CD8-positive, alpha-beta memory T cell (primary cell): ENCODE data around the gene GGA2. TPM values are rescaled to one million over a fixed set of nuclear protein-coding genes. Genes with fewer than 3 reads are reported as not detected.

Experiments
- CTCF ChIA-PET: fragments of 350-600 bp; sonication (Branson Sonifier 250); formaldehyde crosslinking; loops from one replicate; lab custom pipeline; 2021; ENCODE audit warnings: antibody characterized with exemption; lab: Charles Lee
- POLR2A ChIA-PET: fragments of 350-600 bp; sonication (Branson Sonifier 250); formaldehyde crosslinking; loops from one replicate; lab custom pipeline; 2021; ENCODE audit warnings: antibody characterized with exemption; lab: Charles Lee
- DNase-seq, 5 donors: peaks; one replicate each; pipeline versions ENCODE4 v3.0.0 to v3.0.0-alpha.2; 2020 to 2022; ENCODE audit warnings: mixed read lengths in 1 of 5
- H3K27ac ChIP-seq: one replicate; pipeline ENCODE4 v1.7.0; 2013; ENCODE audit warnings: low read depth, mild to moderate bottlenecking, low read length, moderate library complexity
- H3K27me3 ChIP-seq: 2 replicates; pipeline ENCODE4 v1.7.0; 2013; ENCODE audit warnings: low read length, mild to moderate bottlenecking; ENCODE audit not compliant: insufficient read depth, poor library complexity, severe bottlenecking
- H3K36me3 ChIP-seq: 2 replicates; pipeline ENCODE4 v1.7.0; 2013; ENCODE audit warnings: mild to moderate bottlenecking, low read length, moderate library complexity; ENCODE audit not compliant: insufficient read depth
- H3K4me1 ChIP-seq: 2 replicates; pipeline ENCODE4 v1.7.0; 2013; ENCODE audit warnings: mild to moderate bottlenecking, low read length, moderate library complexity; ENCODE audit not compliant: insufficient read depth
- H3K4me3 ChIP-seq: 2 replicates; pipeline ENCODE4 v1.7.0; 2013; ENCODE audit warnings: mild to moderate bottlenecking, low read length
- H3K9me3 ChIP-seq: 2 replicates; pipeline ENCODE4 v1.7.0; 2013; ENCODE audit warnings: mild to moderate bottlenecking, low read length
- H3K27ac Mint-ChIP-seq, 8 donors: one replicate each; pipeline ENCODE4 v1.8.0; 2020 to 2021; ENCODE audit warnings: mixed read lengths in 8 of 8, mild to moderate bottlenecking in 6 of 8, inconsistent platforms in 3 of 8, moderate library complexity in 3 of 8
- H3K27me3 Mint-ChIP-seq, 2 donors: one replicate each; pipeline ENCODE4 v1.8.0; 2020 to 2021; ENCODE audit warnings: mixed read lengths in 2 of 2, mild to moderate bottlenecking in 1 of 2, moderate library complexity in 1 of 2
- H3K36me3 Mint-ChIP-seq, 3 donors: one replicate each; pipeline ENCODE4 v1.8.0; 2020 to 2021; ENCODE audit warnings: mixed read lengths in 3 of 3, inconsistent platforms in 1 of 3, mild to moderate bottlenecking in 1 of 3
- H3K4me1 Mint-ChIP-seq, 3 donors: one replicate each; pipeline ENCODE4 v1.8.0; 2020 to 2021; ENCODE audit warnings: mixed read lengths in 3 of 3, inconsistent platforms in 1 of 3, mild to moderate bottlenecking in 1 of 3
- H3K4me3 Mint-ChIP-seq, 7 donors: one replicate each; pipeline ENCODE4 v1.8.0; 2020 to 2021; ENCODE audit warnings: mixed read lengths in 7 of 7, mild to moderate bottlenecking in 6 of 7, moderate library complexity in 4 of 7, inconsistent platforms in 2 of 7
- H3K9me3 Mint-ChIP-seq, 5 donors: one replicate each; pipeline ENCODE4 v1.8.0; 2020 to 2022; ENCODE audit warnings: mixed read lengths in 5 of 5, mild to moderate bottlenecking in 3 of 5, moderate library complexity in 2 of 5, inconsistent platforms in 1 of 5
- polyA plus RNA-seq: library from polyadenylated mRNA; unstranded; fragments of 300-500 nt; fragmentation: Illumina TruSeq; gene quantifications from one replicate; pipeline ENCODE4 v1.2.3, GENCODE V29; 2021
- total RNA-seq, 2 experiments: library from RNA; stranded (reverse); gene quantifications; one replicate each; pipeline ENCODE4 v1.2.3, GENCODE V29; 2021

GGA2 gene
- total and polyA plus RNA-seq, 3 experiments from 2014 or later, result 52.3 to 70.1 (median 63.5) TPM

GRCh38 chr16:23532448-23532847, 22.2 kb upstream of the GGA2 start:
- Mint-ChIP-seq H3K9me3 (no peaks in the 10 kb centered on the region), H3K36me3 (peaks cover 0 to 84% (median 6%) of the 10 kb centered on the region in 3 donors), H3K27ac (no peak overlapping the region), H3K4me1 (no peaks in the 10 kb centered on the region), H3K27me3 (no peaks in the 10 kb centered on the region), H3K4me3 (no peak overlapping the region)
- no peak for DNase-seq
- H3K4me3 ChIP-seq, result no peak overlapping the region
- no peaks in the 10 kb centered on the region for H3K9me3 ChIP-seq
- H3K27ac ChIP-seq, result no peak overlapping the region
- ChIA-PET CTCF (no interaction called here), POLR2A (no interaction called here)
- H3K4me1 ChIP-seq, result no peaks in the 10 kb centered on the region
- H3K27me3 ChIP-seq, result no peaks in the 10 kb centered on the region
- peaks cover 20% of the 10 kb centered on the region for H3K36me3 ChIP-seq

DNA sequence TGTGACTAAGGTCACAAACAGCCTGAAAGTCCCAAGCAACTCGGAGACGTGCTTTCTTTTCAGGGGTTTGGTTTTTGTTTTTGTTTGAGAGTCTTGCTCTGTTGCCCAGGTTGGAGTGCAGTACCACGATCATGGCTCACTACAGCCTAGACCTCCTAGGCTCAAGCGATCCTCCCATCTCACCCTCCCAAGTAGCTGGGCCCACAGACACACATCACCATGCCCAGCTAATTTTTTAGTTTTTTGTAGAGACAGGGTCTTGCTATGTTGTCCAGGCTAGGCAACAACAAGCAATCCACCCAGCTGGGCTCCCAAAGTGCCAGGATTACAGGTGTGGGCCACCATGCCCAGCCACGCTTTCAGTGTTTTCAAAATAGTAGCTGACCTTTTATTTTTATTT, 19.8 kb upstream of the GGA2 start:
- ChIA-PET POLR2A (no interaction called here), CTCF (interaction anchor here (1.1 kb wide), 1 partner anchor 45 kb away, joined by 3 read pairs; no protein-coding TSS in a partner anchor)
- no peak overlapping the region for H3K4me3 ChIP-seq
- no peaks in the 10 kb centered on the region for H3K27me3 Mint-ChIP-seq
- H3K4me3 Mint-ChIP-seq, result no peak overlapping the region
- DNase-seq, result no peak
- H3K27ac Mint-ChIP-seq, result peak overlapping the region in 1 of 8 donors; percentile 50
- peaks cover 7 to 76% (median 10%) of the 10 kb centered on the region in 3 donors for H3K36me3 Mint-ChIP-seq
- peaks cover 23% of the 10 kb centered on the region for H3K36me3 ChIP-seq
- H3K4me1 Mint-ChIP-seq, result no peaks in the 10 kb centered on the region
- H3K27ac ChIP-seq, result no peak overlapping the region
- no peaks in the 10 kb centered on the region for H3K4me1 ChIP-seq
- H3K27me3 ChIP-seq, result no peaks in the 10 kb centered on the region
- H3K9me3 ChIP-seq, result no peaks in the 10 kb centered on the region
- H3K9me3 Mint-ChIP-seq, result no peaks in the 10 kb centered on the region

GRCh38 chr16:23528644-23529310, 18.5 kb upstream of the GGA2 start:
- Histone ChIP-seq H3K27ac (no peak overlapping the region), H3K27me3 (no peaks in the 10 kb centered on the region), H3K4me3 (no peak overlapping the region), H3K4me1 (no peaks in the 10 kb centered on the region), H3K36me3 (peaks cover 17% of the 10 kb centered on the region), H3K9me3 (no peaks in the 10 kb centered on the region)
- Mint-ChIP-seq H3K27ac (peak overlapping the region in 1 of 8 donors; percentile 50), H3K36me3 (peaks cover 10 to 76% (median 15%) of the 10 kb centered on the region in 3 donors), H3K4me1 (no peaks in the 10 kb centered on the region), H3K4me3 (no peak overlapping the region), H3K27me3 (no peaks in the 10 kb centered on the region), H3K9me3 (no peaks in the 10 kb centered on the region)
- ChIA-PET POLR2A (no interaction called here), CTCF (no interaction called here)
- no peak for DNase-seq

- H3K36me3 Mint-ChIP-seq, result peaks cover 17 to 76% (median 20%) of the 10 kb centered on the region in 3 donors
- H3K27ac Mint-ChIP-seq, result peak overlapping the region in 1 of 8 donors; percentile 50
- H3K4me3 ChIP-seq, result no peak overlapping the region
- ChIA-PET POLR2A (no interaction called here), CTCF (no interaction called here)
- no peak overlapping the region for H3K27ac ChIP-seq
- no peak for DNase-seq
- H3K4me3 Mint-ChIP-seq, result no peak overlapping the region
- H3K27me3 Mint-ChIP-seq, result peaks cover 0 to 1% of the 10 kb centered on the region in 2 donors
- no peaks in the 10 kb centered on the region for H3K4me1 Mint-ChIP-seq
- no peaks in the 10 kb centered on the region for H3K9me3 Mint-ChIP-seq
- no peaks in the 10 kb centered on the region for H3K4me1 ChIP-seq
- H3K27me3 ChIP-seq, result no peaks in the 10 kb centered on the region
- H3K36me3 ChIP-seq, result peaks cover 21% of the 10 kb centered on the region
- no peaks in the 10 kb centered on the region for H3K9me3 ChIP-seq
These were observed 17.8 kb upstream of the GGA2 start for GRCh38 chr16:23527961-23528643.

- Mint-ChIP-seq H3K36me3 (peaks cover 19 to 74% (median 24%) of the 10 kb centered on the region in 3 donors), H3K27ac (peak overlapping the region in 2 of 8 donors; percentile 25 to 72), H3K4me3 (no peak overlapping the region), H3K9me3 (no peaks in the 10 kb centered on the region), H3K27me3 (peaks cover 0 to 1% of the 10 kb centered on the region in 2 donors), H3K4me1 (no peaks in the 10 kb centered on the region)
- Histone ChIP-seq H3K27ac (no peak overlapping the region), H3K36me3 (peaks cover 15% of the 10 kb centered on the region), H3K27me3 (no peaks in the 10 kb centered on the region), H3K4me3 (no peak overlapping the region), H3K4me1 (no peaks in the 10 kb centered on the region), H3K9me3 (no peaks in the 10 kb centered on the region)
- ChIA-PET POLR2A (no interaction called here), CTCF (no interaction called here)
- no peak for DNase-seq
These were observed 14.6 kb upstream of the GGA2 start for GRCh38 chr16:23524886-23525285.

DNA sequence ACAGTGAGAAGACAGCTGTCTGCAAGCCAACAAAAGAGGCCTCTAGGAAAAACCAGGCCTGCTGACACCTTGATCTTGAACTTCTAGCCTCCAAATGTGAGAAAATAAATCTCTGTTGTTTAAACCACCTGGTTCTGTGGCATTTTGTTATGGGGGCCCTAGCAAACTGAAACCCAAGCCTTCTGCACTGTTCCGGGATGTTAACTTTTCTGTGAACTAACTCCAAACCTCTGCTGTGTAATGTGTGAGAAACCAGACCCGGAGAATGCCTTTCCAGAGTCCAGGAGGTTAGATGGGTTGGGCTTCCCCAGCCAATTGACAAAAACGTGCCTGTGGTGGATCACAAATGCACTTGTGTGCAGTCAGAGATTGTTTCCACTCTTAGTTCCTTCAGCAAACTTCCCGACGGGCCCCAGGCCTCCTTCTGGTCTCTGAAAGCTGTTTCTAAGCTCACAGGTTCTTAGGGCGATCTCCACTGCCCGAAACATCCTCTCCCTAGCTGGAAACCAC, 13.6 kb upstream of the GGA2 start:
- Histone ChIP-seq H3K4me1 (no peaks in the 10 kb centered on the region), H3K4me3 (no peak overlapping the region), H3K36me3 (peaks cover 15% of the 10 kb centered on the region), H3K9me3 (no peaks in the 10 kb centered on the region), H3K27me3 (no peaks in the 10 kb centered on the region), H3K27ac (no peak overlapping the region)
- Mint-ChIP-seq H3K9me3 (no peaks in the 10 kb centered on the region), H3K36me3 (peaks cover 19 to 70% (median 27%) of the 10 kb centered on the region in 3 donors), H3K27ac (peak overlapping the region in 1 of 8 donors; percentile 55), H3K4me1 (no peaks in the 10 kb centered on the region), H3K27me3 (peaks cover 0 to 1% of the 10 kb centered on the region in 2 donors), H3K4me3 (no peak overlapping the region)
- no peak for DNase-seq
- POLR2A ChIA-PET, result no interaction called here
- CTCF ChIA-PET, result no interaction called here

GRCh38 chr16:23523321-23523720, 13.0 kb upstream of the GGA2 start:
- Mint-ChIP-seq H3K9me3 (no peaks in the 10 kb centered on the region), H3K27ac (no peak overlapping the region), H3K36me3 (peaks cover 19 to 64% (median 27%) of the 10 kb centered on the region in 3 donors), H3K4me3 (no peak overlapping the region), H3K27me3 (peaks cover 0 to 1% of the 10 kb centered on the region in 2 donors), H3K4me1 (peaks cover 0 to 4% (median 0%) of the 10 kb centered on the region in 3 donors)
- ChIA-PET POLR2A (no interaction called here), CTCF (no interaction called here)
- H3K27me3 ChIP-seq, result no peaks in the 10 kb centered on the region
- no peak overlapping the region for H3K4me3 ChIP-seq
- H3K27ac ChIP-seq, result no peak overlapping the region
- no peak for DNase-seq
- H3K9me3 ChIP-seq, result no peaks in the 10 kb centered on the region
- H3K36me3 ChIP-seq, result peaks cover 15% of the 10 kb centered on the region
- no peaks in the 10 kb centered on the region for H3K4me1 ChIP-seq

GRCh38 chr16:23521965-23522364, 11.7 kb upstream of the GGA2 start:
- Histone ChIP-seq H3K27ac (no peak overlapping the region), H3K9me3 (no peaks in the 10 kb centered on the region), H3K4me3 (no peak overlapping the region), H3K4me1 (no peaks in the 10 kb centered on the region), H3K36me3 (peaks cover 15% of the 10 kb centered on the region), H3K27me3 (no peaks in the 10 kb centered on the region)
- no peak for DNase-seq
- ChIA-PET CTCF (no interaction called here), POLR2A (no interaction called here)
- no peak overlapping the region for H3K4me3 Mint-ChIP-seq
- no peak overlapping the region for H3K27ac Mint-ChIP-seq
- H3K27me3 Mint-ChIP-seq, result peaks cover 0 to 1% of the 10 kb centered on the region in 2 donors
- peaks cover 16 to 53% (median 29%) of the 10 kb centered on the region in 3 donors for H3K36me3 Mint-ChIP-seq
- no peaks in the 10 kb centered on the region for H3K9me3 Mint-ChIP-seq
- H3K4me1 Mint-ChIP-seq, result peaks cover 0 to 9% (median 2%) of the 10 kb centered on the region in 3 donors
